Epithelial cell of proximal tubule (primary cell): ENCODE measurements around the gene DCXR. TPM values are rescaled to one million over a fixed set of nuclear protein-coding genes. Genes with fewer than 3 reads are reported as not detected.

ENCODE experiments used
- DNase-seq: peaks from one replicate; pipeline ENCODE4 v3.0.0-alpha.2; 2011; ENCODE audit warnings: low read depth
- H3K4me3 ChIP-seq: 2 replicates; pipeline ENCODE4 v1.5.1; 2011; ENCODE audit warnings: low read depth, mild to moderate bottlenecking, low read length
- CTCF ChIP-seq: conservative IDR thresholded peaks from 2 replicates; pipeline ENCODE4 v1.5.1; 2012; ENCODE audit warnings: low read depth, mild to moderate bottlenecking, low read length
- total RNA-seq: library from RNA; depleted of rRNA; stranded (reverse); fragments of >200 nt; gene quantifications from 2 replicates; pipeline ENCODE4 v1.2.3, GENCODE V29; 2015

The DCXR gene
- total RNA-seq, 1 donor from 2014 or later = 93.1 TPM

GRCh38 chr17:82079001-82079677 lies 41.6 kb upstream of the DCXR start:
- TF ChIP-seq CTCF = no peak
- H3K4me3 ChIP-seq = no peak overlapping the region
- no peak for DNase-seq

GRCh38 chr17:82078433-82078832 lies 40.9 kb upstream of the DCXR start:
- DNase-seq = no peak
- TF ChIP-seq CTCF = no peak
- H3K4me3 ChIP-seq = no peak overlapping the region

- no peak for TF ChIP-seq CTCF
- no peak for DNase-seq
Observed at GRCh38 chr17:82077617-82078358, 40.3 kb upstream of the DCXR start.

GRCh38 chr17:82076785-82077591 lies 39.5 kb upstream of the DCXR start:
- no peak for DNase-seq
- H3K4me3 ChIP-seq = no peak overlapping the region
- no peak for TF ChIP-seq CTCF

More at GRCh38 chr17:82077617-82078358, 40.3 kb upstream of the DCXR start:
- no peak overlapping the region for H3K4me3 ChIP-seq

GRCh38 chr17:82076018-82076784 lies 38.7 kb upstream of the DCXR start:
- H3K4me3 ChIP-seq = no peak overlapping the region
- TF ChIP-seq CTCF = no peak
- no peak for DNase-seq

GRCh38 chr17:82073446-82073845 lies 35.9 kb upstream of the DCXR start:
- H3K4me3 ChIP-seq = no peak overlapping the region
- DNase-seq = no peak
- no peak for TF ChIP-seq CTCF
